Measurements from ENCODE around the gene SCN1B. TPM values are rescaled to one million over a fixed set of nuclear protein-coding genes. Genes with fewer than 3 reads are reported as not detected.

SCN1B gene
- total RNA-seq, 4 donors from 2014 or later = 8.0 to 23.2 (median 11.8) TPM

DNA sequence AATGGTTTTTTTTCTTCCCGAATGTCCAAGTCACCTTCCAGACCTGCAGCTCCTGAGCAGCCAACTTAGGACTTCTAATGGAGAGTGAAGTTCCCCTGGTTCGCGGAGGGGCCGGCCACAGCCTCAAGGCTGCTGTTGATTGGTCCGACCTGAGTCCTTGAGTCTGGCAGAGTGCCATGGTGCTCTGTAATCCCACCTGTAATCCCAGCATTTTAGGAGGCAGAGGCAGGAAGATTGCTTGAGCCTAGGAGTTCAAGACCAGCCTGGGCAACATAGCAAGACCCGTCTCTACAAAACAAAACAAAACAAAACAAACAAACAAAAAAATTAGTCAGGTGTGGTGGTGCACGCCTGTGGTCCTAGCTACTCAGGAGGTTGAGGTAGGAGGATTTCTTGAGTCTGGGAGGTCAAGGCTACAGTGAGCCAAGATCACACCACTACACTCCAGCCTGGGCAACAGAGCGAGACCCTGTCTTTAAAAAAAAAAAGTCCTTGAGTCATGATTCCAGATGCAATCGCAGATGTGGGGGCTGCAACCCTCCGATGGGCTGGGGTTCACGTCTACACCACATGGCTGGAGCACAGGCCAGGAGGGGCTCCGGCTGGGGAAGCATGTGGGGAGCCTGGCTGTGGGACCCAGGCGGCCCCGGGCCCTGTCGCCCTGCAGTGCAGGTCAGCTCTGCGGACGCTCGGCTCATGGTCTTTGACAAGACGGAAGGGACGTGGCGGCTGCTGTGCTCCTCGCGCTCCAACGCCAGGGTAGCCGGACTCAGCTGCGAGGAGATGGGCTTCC, 28.9 kb downstream of the SCN1B start:
- no peak for ATAC-seq (ENCODE audit: low FRiP score)
- DNase-seq (ENCODE audit: low spot score) = no peak

GRCh38 chr19:35059799-35060091, 29.5 kb downstream of the SCN1B start:
- ATAC-seq (ENCODE audit: low FRiP score) (no peak), DNase-seq (ENCODE audit: low spot score) (no peak)
- TF ChIP-seq CTCF (IDR thresholded peaks at IDR 0.05) = no peak

More for the DNA sequence above, 28.9 kb downstream of the SCN1B start:
- TF ChIP-seq CTCF (IDR thresholded peaks at IDR 0.05) = no peak

GRCh38 chr19:35060160-35060855, 30.0 kb downstream of the SCN1B start:
- no peak for ATAC-seq (ENCODE audit: low FRiP score)
- TF ChIP-seq CTCF (IDR thresholded peaks at IDR 0.05) = no peak
- DNase-seq (ENCODE audit: low spot score) = no peak

DNA sequence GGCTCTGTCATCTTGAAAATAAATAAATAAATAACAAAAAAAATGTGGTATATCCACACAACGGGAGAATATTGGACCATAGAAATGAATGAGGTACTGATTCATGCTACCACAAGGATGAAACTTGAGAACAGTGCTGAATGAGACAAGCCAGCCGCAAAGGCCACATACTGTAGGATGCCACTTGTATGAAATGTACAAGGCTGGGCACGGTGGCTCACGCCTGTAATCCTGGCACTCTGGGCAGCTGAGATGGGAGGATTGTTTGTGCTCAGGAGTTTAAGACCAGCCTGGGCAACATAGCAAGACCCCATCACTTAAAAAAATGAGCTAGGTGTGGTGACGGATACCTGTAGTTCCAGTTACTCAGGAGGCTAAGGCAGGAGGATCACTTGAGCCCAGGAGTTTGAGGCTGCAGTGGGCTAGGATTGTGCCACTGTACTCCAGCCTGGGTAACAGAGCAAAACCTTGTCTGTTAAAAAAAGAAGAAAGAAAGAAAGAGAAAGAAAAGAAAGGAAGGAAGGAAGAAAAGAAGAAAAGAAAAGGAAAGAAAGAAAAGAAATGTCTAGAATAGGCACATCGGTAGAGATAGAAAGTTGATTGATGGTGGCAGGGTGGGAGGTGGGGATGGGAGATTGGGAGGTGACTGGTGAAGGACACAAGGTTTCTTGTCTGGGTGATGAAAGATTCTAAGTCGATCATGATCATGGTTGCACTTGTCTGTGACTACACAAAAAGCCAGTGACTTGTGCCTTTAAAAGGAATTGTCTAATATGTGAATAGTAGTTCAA, 31.5 kb downstream of the SCN1B start:
- no peak for ATAC-seq (ENCODE audit: low FRiP score)
- no peak for TF ChIP-seq CTCF (IDR thresholded peaks at IDR 0.05)
- no peak for DNase-seq (ENCODE audit: low spot score)

GRCh38 chr19:35062942-35063341, 32.7 kb downstream of the SCN1B start:
- no peak for ATAC-seq (ENCODE audit: low FRiP score)
- DNase-seq (ENCODE audit: low spot score) = no peak
- TF ChIP-seq CTCF (IDR thresholded peaks at IDR 0.05) = no peak

DNA sequence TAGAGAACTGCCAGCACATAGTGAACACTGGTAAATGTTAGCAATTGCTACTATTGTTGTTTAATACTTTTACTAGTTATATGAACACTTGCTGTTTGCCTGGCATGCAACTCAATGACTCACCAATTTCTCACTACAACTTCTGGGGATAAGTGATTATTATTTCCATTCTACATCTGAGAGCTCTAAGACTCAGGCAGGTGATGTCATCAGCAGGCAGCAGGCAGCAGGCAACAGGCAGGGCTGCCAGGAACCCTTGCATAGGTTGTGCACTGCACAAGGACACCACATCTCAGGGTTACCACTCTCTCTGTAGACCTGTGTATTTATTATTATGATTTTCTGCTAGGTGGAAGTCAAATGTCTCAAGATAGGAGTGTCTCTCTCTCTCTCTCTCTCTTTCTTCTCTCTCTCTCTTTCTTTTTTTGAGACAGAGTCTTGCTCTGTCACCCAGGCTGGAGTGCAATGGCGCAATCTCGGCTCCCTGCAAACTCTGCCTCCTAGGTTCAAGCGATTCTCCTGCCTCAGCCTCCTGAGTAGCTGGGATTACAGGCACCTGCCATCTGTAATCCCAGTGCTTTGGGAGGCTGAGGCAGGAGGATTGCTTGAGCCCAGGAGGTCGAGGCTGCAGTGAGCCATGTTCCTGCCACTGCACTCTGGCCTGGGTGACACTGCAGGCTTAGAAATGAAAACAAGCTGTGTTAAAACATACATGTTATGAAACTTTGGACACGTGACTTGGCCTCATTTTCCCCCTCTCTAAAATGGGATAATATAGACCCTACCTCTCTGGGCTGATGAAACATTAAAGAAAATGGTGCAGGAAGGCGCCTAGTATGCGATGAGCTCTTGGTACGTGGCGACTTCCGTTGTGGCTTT, 33.9 kb downstream of the SCN1B start:
- no peak for ATAC-seq (ENCODE audit: low FRiP score)
- TF ChIP-seq CTCF (IDR thresholded peaks at IDR 0.05) = no peak
- no peak for DNase-seq (ENCODE audit: low spot score)
